PC-3 (cell line): ENCODE measurements around the gene CROT.

Experiments used
- CTCF ChIP-seq: fragments of 300-600 bp; sonication (generic); conservative IDR thresholded peaks from 2 replicates; pipeline ENCODE4 v1.5.1; 2017; ENCODE audit warnings: antibody characterized with exemption, low read depth, mild to moderate bottlenecking, low read length
- EZH2 ChIP-seq: fragments of 300-600 bp; sonication (generic); IDR thresholded peaks from one replicate; pipeline ENCODE4 v1.6.1; 2017; ENCODE audit warnings: antibody characterized with exemption, mild to moderate bottlenecking, low read length; ENCODE audit not compliant: unreplicated experiment
- EZH2phosphoT487 ChIP-seq: fragments of 300-600 bp; sonication (generic); IDR thresholded peaks from 2 replicates; pipeline ENCODE4 v1.6.1; 2018; ENCODE audit warnings: mild to moderate bottlenecking, antibody characterized with exemption, low read length, borderline replicate concordance

- TF ChIP-seq EZH2phosphoT487 (no peak), CTCF (no peak), EZH2 (no peak)
These were observed 45.7 kb downstream of the CROT start for GRCh38 chr7:87391020-87391701.
